ENCODE data around the gene ATP2A3. TPM values are rescaled to one million over a fixed set of nuclear protein-coding genes. Genes with fewer than 3 reads are reported as not detected.
A peak's percentile ranks its signal among the peaks of the same experiment; 100 is the strongest.

The ATP2A3 gene
- total RNA-seq, 4 donors from 2014 or later = 142 to 300 (median 208) TPM

DNA sequence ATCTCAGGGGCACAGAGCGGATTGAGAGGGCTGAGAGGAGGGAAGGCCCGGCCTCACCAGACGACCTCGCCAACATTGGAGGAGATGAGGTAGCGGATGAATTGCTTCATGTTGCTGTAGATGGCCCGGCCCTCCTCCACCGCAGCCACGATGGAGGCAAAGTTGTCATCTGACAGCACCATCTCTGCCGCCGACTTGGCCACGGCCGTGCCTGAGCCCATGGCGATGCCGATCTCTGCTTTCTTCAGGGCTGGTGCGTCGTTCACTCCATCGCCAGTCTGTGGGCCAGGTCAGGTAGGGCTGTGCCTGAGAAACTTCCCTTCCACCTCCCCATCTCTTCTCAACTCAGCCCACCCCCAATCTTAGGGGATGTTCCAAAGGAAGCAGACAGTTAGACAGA lies 26.9 kb downstream of the ATP2A3 start:
- 95 to 100% methylated on average over 1 to 17 of the region's 17 CpGs for WGBS, 2 donors (ENCODE audit: low coverage in 1 of 2)
- no peaks in the 10 kb centered on the region for H3K9me3 ChIP-seq
- H3K27ac ChIP-seq = no peak overlapping the region
- H3K4me3 ChIP-seq = no peak overlapping the region
- TF ChIP-seq POLR2A (IDR thresholded peaks at IDR 0.05) (no peak), POLR2AphosphoS5 (IDR thresholded peaks at IDR 0.05) (no peak), EP300 (IDR thresholded peaks at IDR 0.05; ENCODE audit: low read depth) (no peak)
- TF ChIP-seq, protein P1, sequence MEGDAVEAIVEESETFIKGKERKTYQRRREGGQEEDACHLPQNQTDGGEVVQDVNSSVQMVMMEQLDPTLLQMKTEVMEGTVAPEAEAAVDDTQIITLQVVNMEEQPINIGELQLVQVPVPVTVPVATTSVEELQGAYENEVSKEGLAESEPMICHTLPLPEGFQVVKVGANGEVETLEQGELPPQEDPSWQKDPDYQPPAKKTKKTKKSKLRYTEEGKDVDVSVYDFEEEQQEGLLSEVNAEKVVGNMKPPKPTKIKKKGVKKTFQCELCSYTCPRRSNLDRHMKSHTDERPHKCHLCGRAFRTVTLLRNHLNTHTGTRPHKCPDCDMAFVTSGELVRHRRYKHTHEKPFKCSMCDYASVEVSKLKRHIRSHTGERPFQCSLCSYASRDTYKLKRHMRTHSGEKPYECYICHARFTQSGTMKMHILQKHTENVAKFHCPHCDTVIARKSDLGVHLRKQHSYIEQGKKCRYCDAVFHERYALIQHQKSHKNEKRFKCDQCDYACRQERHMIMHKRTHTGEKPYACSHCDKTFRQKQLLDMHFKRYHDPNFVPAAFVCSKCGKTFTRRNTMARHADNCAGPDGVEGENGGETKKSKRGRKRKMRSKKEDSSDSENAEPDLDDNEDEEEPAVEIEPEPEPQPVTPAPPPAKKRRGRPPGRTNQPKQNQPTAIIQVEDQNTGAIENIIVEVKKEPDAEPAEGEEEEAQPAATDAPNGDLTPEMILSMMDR (IDR thresholded peaks at IDR 0.05) = no peak
- H3K4me1 ChIP-seq = peaks cover 0 to 3% (median 0%) of the 10 kb centered on the region in 4 donors
- no peaks in the 10 kb centered on the region for H3K27me3 ChIP-seq
- intact Hi-C loops (cut with DNase I; ENCODE audit: low total_unique reads) (no loop called here), in situ Hi-C loops (cut with MboI; ENCODE audit: low pct_ligation_motif_present in 1 of 4, low pct_unique_long_range_greater_than_20kb in 1 of 4, low sequenced_read_pairs in 3 of 4) (loop anchor here in 1 of 4 donors (10.0 kb wide), 1 partner anchor 67 kb away; no protein-coding TSS in a partner anchor)
- H3K36me3 ChIP-seq = peaks cover 0 to 10% (median 4%) of the 10 kb centered on the region in 4 donors
- DNase-seq = no peak

- intact Hi-C loops (cut with DNase I; ENCODE audit: low total_unique reads) (no loop called here), in situ Hi-C loops (cut with MboI; ENCODE audit: low pct_ligation_motif_present in 1 of 4, low pct_unique_long_range_greater_than_20kb in 1 of 4, low sequenced_read_pairs in 3 of 4) (loop anchor here in 1 of 4 donors (10.0 kb wide), 1 partner anchor 69 kb away; no protein-coding TSS in a partner anchor)
- Histone ChIP-seq H3K4me3 (no peak overlapping the region), H3K27ac (no peak overlapping the region), H3K36me3 (peaks cover 0 to 10% (median 4%) of the 10 kb centered on the region in 4 donors), H3K9me3 (no peaks in the 10 kb centered on the region), H3K4me1 (peaks cover 0 to 3% (median 0%) of the 10 kb centered on the region in 4 donors), H3K27me3 (no peaks in the 10 kb centered on the region)
- no peak for DNase-seq
- WGBS, 2 donors (ENCODE audit: low coverage in 1 of 2) = 95% methylated on average over 9 of the region's 9 CpGs; no CpG with 5 or more reads in 1 of the 2 donors
- TF ChIP-seq POLR2A (IDR thresholded peaks at IDR 0.05) (no peak), EP300 (IDR thresholded peaks at IDR 0.05; ENCODE audit: low read depth) (no peak), POLR2AphosphoS5 (IDR thresholded peaks at IDR 0.05) (no peak)
- TF ChIP-seq, protein P1 (IDR thresholded peaks at IDR 0.05) = no peak
These were observed 28.3 kb downstream of the ATP2A3 start for GRCh38 chr17:3935825-3936355.

GRCh38 chr17:3935140-3935542 lies 29.1 kb downstream of the ATP2A3 start:
- H3K27ac ChIP-seq = no peak overlapping the region
- in situ Hi-C loops (cut with MboI; ENCODE audit: low pct_ligation_motif_present in 1 of 4, low pct_unique_long_range_greater_than_20kb in 1 of 4, low sequenced_read_pairs in 3 of 4) = loop anchor here in 1 of 4 donors (10.0 kb wide), 1 partner anchor 70 kb away; no protein-coding TSS in a partner anchor

DNA sequence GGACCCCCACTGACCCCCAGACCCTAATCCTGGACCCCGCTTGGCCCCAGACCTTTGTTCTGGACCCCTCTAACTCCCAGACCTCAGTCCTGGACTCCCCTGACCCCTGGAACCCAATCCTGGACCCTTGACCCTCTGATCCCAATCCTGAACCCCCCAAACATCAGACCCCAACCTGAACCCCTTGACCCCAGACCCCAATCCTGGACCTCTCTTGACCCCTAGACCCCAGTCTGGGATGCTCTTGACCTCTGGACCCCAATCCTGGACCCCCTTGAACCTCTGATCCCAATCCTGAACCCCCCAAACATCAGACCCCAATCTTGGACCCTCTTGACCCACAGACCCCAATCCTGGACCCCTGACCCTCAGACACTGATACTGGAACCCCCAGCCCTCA lies 34.5 kb downstream of the ATP2A3 start:
- Histone ChIP-seq H3K4me3 (no peak overlapping the region), H3K36me3 (peaks cover 0 to 7% (median 0%) of the 10 kb centered on the region in 4 donors), H3K27ac (no peak overlapping the region), H3K4me1 (peaks cover 0 to 4% (median 0%) of the 10 kb centered on the region in 4 donors), H3K27me3 (no peaks in the 10 kb centered on the region), H3K9me3 (no peaks in the 10 kb centered on the region)
- WGBS, 2 donors (ENCODE audit: low coverage in 1 of 2) = 96% methylated on average over 1 of the region's 1 CpG; no CpG with 5 or more reads in 1 of the 2 donors
- in situ Hi-C loops (cut with MboI; ENCODE audit: low pct_ligation_motif_present in 1 of 4, low pct_unique_long_range_greater_than_20kb in 1 of 4, low sequenced_read_pairs in 3 of 4) (loop anchor here in 1 of 4 donors (10.0 kb wide), 1 partner anchor 75 kb away; no protein-coding TSS in a partner anchor), intact Hi-C loops (cut with DNase I; ENCODE audit: low total_unique reads) (no loop called here)
- TF ChIP-seq EP300 (IDR thresholded peaks at IDR 0.05; ENCODE audit: low read depth) (no peak), POLR2AphosphoS5 (IDR thresholded peaks at IDR 0.05) (no peak), POLR2A (IDR thresholded peaks at IDR 0.05) (no peak)
- TF ChIP-seq, protein P1 (IDR thresholded peaks at IDR 0.05) = no peak
- no peak for DNase-seq

More at GRCh38 chr17:3935140-3935542, 29.1 kb downstream of the ATP2A3 start:
- intact Hi-C loops (cut with DNase I; ENCODE audit: low total_unique reads) = no loop called here
- TF ChIP-seq POLR2AphosphoS5 (IDR thresholded peaks at IDR 0.05) = no peak
- TF ChIP-seq POLR2A (IDR thresholded peaks at IDR 0.05) = no peak
- TF ChIP-seq, protein P1 (IDR thresholded peaks at IDR 0.05) = peak; percentile 49 to 81 (median 61)
- no peak for TF ChIP-seq EP300 (IDR thresholded peaks at IDR 0.05; ENCODE audit: low read depth)
- H3K4me3 ChIP-seq = no peak overlapping the region
- H3K9me3 ChIP-seq = no peaks in the 10 kb centered on the region
- peaks cover 0 to 10% (median 4%) of the 10 kb centered on the region in 4 donors for H3K36me3 ChIP-seq
- DNase-seq = peak; percentile 81
- peaks cover 0 to 3% (median 0%) of the 10 kb centered on the region in 4 donors for H3K4me1 ChIP-seq
- 29% methylated on average over 10 of the region's 10 CpGs; no CpG with 5 or more reads in 1 of the 2 donors for WGBS, 2 donors (ENCODE audit: low coverage in 1 of 2)
- no peaks in the 10 kb centered on the region for H3K27me3 ChIP-seq

Data from transverse colon (tissue), 4 donors.